Spleen (tissue), 11 donors: Measurements from ENCODE around the gene PEAK1. TPM values are rescaled to one million over a fixed set of nuclear protein-coding genes. Genes with fewer than 3 reads are reported as not detected.

Source experiments
- DNase-seq: peaks from one replicate; pipeline ENCODE4 v3.0.0-alpha.2; 2020
- H3K27ac ChIP-seq, 8 donors: fragments of 200-600 bp; sonication (generic) in 7 of 8; 1 replicate in 4 of 8; 2 replicates in 4 of 8; pipeline versions ENCODE4 v1.5.0 to v1.8.0; 2016 to 2021; ENCODE audit warnings: inconsistent platforms in 4 of 8, mild to moderate bottlenecking in 4 of 8, moderate library complexity in 1 of 8
- H3K27me3 ChIP-seq, 7 donors: fragments of 200-600 bp; sonication (generic) in 6 of 7; replicated peaks in 1 of 7; 1 replicate in 4 of 7; 2 replicates in 3 of 7; pipeline versions ENCODE4 v1.5.0 to v1.8.0; 2016 to 2021; ENCODE audit warnings: inconsistent platforms in 3 of 7, mild to moderate bottlenecking in 1 of 7
- H3K36me3 ChIP-seq, 6 donors: fragments of 200-600 bp; sonication (generic) in 5 of 6; 1 replicate in 4 of 6; 2 replicates in 2 of 6; pipeline versions ENCODE4 v1.5.0 to v1.8.0; 2016 to 2021; ENCODE audit warnings: inconsistent platforms in 2 of 6
- H3K4me1 ChIP-seq, 6 donors: fragments of 200-600 bp; sonication (generic) in 5 of 6; 1 replicate in 3 of 6; 2 replicates in 3 of 6; pipeline versions ENCODE4 v1.5.0 to v1.8.0; 2016 to 2021; ENCODE audit warnings: inconsistent platforms in 3 of 6
- H3K4me3 ChIP-seq, 8 donors: fragments of 200-600 bp; sonication (generic) in 7 of 8; 1 replicate in 4 of 8; 2 replicates in 4 of 8; pipeline versions ENCODE4 v1.5.0 to v1.8.0; 2016 to 2021; ENCODE audit warnings: inconsistent platforms in 4 of 8, mild to moderate bottlenecking in 4 of 8, moderate library complexity in 2 of 8
- H3K9me3 ChIP-seq, 8 donors: fragments of 200-600 bp; sonication (generic) in 7 of 8; 1 replicate in 4 of 8; 2 replicates in 4 of 8; pipeline versions ENCODE4 v1.5.0 to v1.8.0; 2016 to 2021; ENCODE audit warnings: inconsistent platforms in 4 of 8
- CTCF ChIP-seq, 11 experiments: fragments of 200-600 bp in 7 of 11; fragments of 450-650 bp in 4 of 11; sonication (generic) in 4 of 11; IDR thresholded peaks in 8 of 11; conservative IDR thresholded peaks in 3 of 11; 1 replicate in 7 of 11; 2 replicates in 4 of 11; pipeline versions ENCODE4 v1.4.0 to v1.8.0; 2016 to 2021; ENCODE audit warnings: antibody characterized with exemption in 11 of 11, inconsistent platforms in 4 of 11, mild to moderate bottlenecking in 1 of 11
- POLR2A ChIP-seq, 3 donors: fragments of 450-650 bp; IDR thresholded peaks; one replicate each; pipeline ENCODE4 v1.5.1; 2017; ENCODE audit warnings: antibody characterized with exemption in 3 of 3, mild to moderate bottlenecking in 1 of 3
- POLR2AphosphoS5 ChIP-seq, 3 donors: sonication (generic); formaldehyde crosslinking; IDR thresholded peaks; one replicate each; pipeline ENCODE4 v1.5.1; 2017; ENCODE audit warnings: antibody characterized with exemption in 3 of 3
- WGBS, 5 donors: extraction: QIAGEN DNeasy Blood & Tissue Kit in 3 of 5; methylation state at CpG; one replicate each; pipeline versions ENCODE4 v1.1.5 to v1.1.7; 2013 to 2018; 5-methylcytosine and 5-hydroxymethylcytosine counted together
- intact Hi-C: fragments of 100-400 bp; cut with DNase I; formaldehyde crosslinking; loops from one replicate; pipeline ENCODE4 v1.15.0; 2023; ENCODE audit warnings: low total_unique reads
- polyA plus RNA-seq, 3 donors: library from polyadenylated mRNA; stranded (reverse); fragments of 200-250 nt; gene quantifications; one replicate each; pipeline ENCODE4 v1.2.1, GENCODE V29; 2013
- total RNA-seq, 7 donors: library from RNA; depleted of rRNA in 3 of 7; stranded (reverse); fragments of >200 nt in 3 of 7; fragmentation: NEBNext Ultra II Directional in 4 of 7; extraction: Animal tissue kit (Norgen Biotek cat#: 25700) in 4 of 7; gene quantifications; one replicate each; pipeline versions ENCODE4 v1.1.0 to v1.2.1, GENCODE V29; 2016 to 2021
- donor health status: healthy with polysubstance abuse.
- donor health status: DM: no; HTN: no; CAD: no; lungs with moderate emphysema.
- donor health status: DM: no; HTN: no; CAD: no.
- donor health status: Bipolar disorder and iron deficiency.
- donor health status: healthy.
- donor health status: DM: no; HTN: no; CAD: no.
- donor health status: DM: yes; HTN: yes; CAD: no.

PEAK1 gene
- total and polyA plus RNA-seq, 10 donors = 5.0 to 415 (median 175) TPM

GRCh38 chr15:77358545-77359240 lies 61.2 kb downstream of the PEAK1 start:
- Histone ChIP-seq H3K4me1 (peaks cover 0 to 15% (median 3%) of the 10 kb centered on the region in 6 donors), H3K36me3 (peaks cover 0 to 53% (median under 1%) of the 10 kb centered on the region in 6 donors), H3K4me3 (no peak overlapping the region), H3K27me3 (no peaks in the 10 kb centered on the region), H3K27ac (peak overlapping the region in 4 of 8 donors; percentile 12 to 55 (median 22)), H3K9me3 (no peaks in the 10 kb centered on the region)
- intact Hi-C loops = no loop called here
- no peak for TF ChIP-seq POLR2A (IDR thresholded peaks at IDR 0.05)
- 83 to 93% (median 89%) methylated on average over 5 of the region's 5 CpGs for WGBS, 5 donors
- DNase-seq = no peak

- Histone ChIP-seq H3K27me3 (no peaks in the 10 kb centered on the region), H3K9me3 (no peaks in the 10 kb centered on the region), H3K36me3 (peaks cover 0 to 45% (median 0%) of the 10 kb centered on the region in 6 donors), H3K4me3 (no peak overlapping the region), H3K27ac (no peak overlapping the region), H3K4me1 (peaks cover 0 to 20% (median 4%) of the 10 kb centered on the region in 6 donors)
- TF ChIP-seq CTCF (IDR thresholded peaks at IDR 0.05 in 8 of 11, conservative IDR thresholded peaks at IDR 0.05 in 3 of 11) = no peak
- TF ChIP-seq POLR2AphosphoS5 (IDR thresholded peaks at IDR 0.05) = no peak
- TF ChIP-seq POLR2A (IDR thresholded peaks at IDR 0.05) = no peak
- WGBS, 5 donors = 91 to 95% (median 92%) methylated on average over 3 of the region's 3 CpGs
- DNase-seq = no peak
- intact Hi-C loops = no loop called here
Measured at GRCh38 chr15:77356305-77356704, 63.6 kb downstream of the PEAK1 start.

GRCh38 chr15:77355321-77355720 lies 64.6 kb downstream of the PEAK1 start:
- intact Hi-C loops = no loop called here
- DNase-seq = no peak
- Histone ChIP-seq H3K9me3 (no peaks in the 10 kb centered on the region), H3K27ac (no peak overlapping the region), H3K36me3 (peaks cover 0 to 37% (median 0%) of the 10 kb centered on the region in 6 donors), H3K4me3 (no peak overlapping the region), H3K27me3 (no peaks in the 10 kb centered on the region), H3K4me1 (peaks cover 0 to 24% (median 4%) of the 10 kb centered on the region in 6 donors)
- WGBS, 5 donors = 96 to 100% (median 98%) methylated on average over 3 of the region's 3 CpGs
- TF ChIP-seq POLR2AphosphoS5 (IDR thresholded peaks at IDR 0.05) = no peak
- TF ChIP-seq CTCF (IDR thresholded peaks at IDR 0.05 in 8 of 11, conservative IDR thresholded peaks at IDR 0.05 in 3 of 11) = no peak
- TF ChIP-seq POLR2A (IDR thresholded peaks at IDR 0.05) = no peak

- Histone ChIP-seq H3K4me1 (peaks cover 0 to 24% (median 4%) of the 10 kb centered on the region in 6 donors), H3K9me3 (no peaks in the 10 kb centered on the region), H3K4me3 (no peak overlapping the region), H3K36me3 (peaks cover 0 to 31% (median 0%) of the 10 kb centered on the region in 6 donors), H3K27me3 (no peaks in the 10 kb centered on the region), H3K27ac (peak overlapping the region in 2 of 8 donors; percentile 32 to 42)
- intact Hi-C loops = no loop called here
- TF ChIP-seq POLR2AphosphoS5 (IDR thresholded peaks at IDR 0.05) (no peak), POLR2A (IDR thresholded peaks at IDR 0.05) (no peak), CTCF (IDR thresholded peaks at IDR 0.05 in 8 of 11, conservative IDR thresholded peaks at IDR 0.05 in 3 of 11) (no peak)
- DNase-seq = no peak
Measured at GRCh38 chr15:77354063-77354462, 65.8 kb downstream of the PEAK1 start.
